CD4-positive, alpha-beta T cell treated with Interleukin-12 subunit alpha and Interleukin-12 subunit beta, for 1 hour (primary cell): ENCODE data around the gene POU4F3.

Experiments
- DNase-seq: peaks from one replicate; pipeline ENCODE4 v3.0.0-alpha.2; 2020

POU4F3 gene

GRCh38 chr5:146340260-146341081, 1.8 kb downstream of the POU4F3 start:
- no peak for DNase-seq

- no peak for DNase-seq
Observed at GRCh38 chr5:146341854-146342253, 3.2 kb downstream of the POU4F3 start.

GRCh38 chr5:146342519-146342881, 3.9 kb downstream of the POU4F3 start:
- no peak for DNase-seq

- no peak for DNase-seq
Observed at GRCh38 chr5:146342882-146343865, 4.5 kb downstream of the POU4F3 start.

- DNase-seq: no peak
Observed at GRCh38 chr5:146344155-146345118, 5.8 kb downstream of the POU4F3 start.

- DNase-seq: no peak
Observed at GRCh38 chr5:146345240-146345577, 6.6 kb downstream of the POU4F3 start.

GRCh38 chr5:146345578-146346366, 7.1 kb downstream of the POU4F3 start:
- DNase-seq: no peak

- DNase-seq: no peak
Observed at GRCh38 chr5:146357126-146357525, 18.5 kb downstream of the POU4F3 start.

GRCh38 chr5:146359836-146360235, 21.2 kb downstream of the POU4F3 start:
- no peak for DNase-seq

GRCh38 chr5:146363161-146363874, 24.7 kb downstream of the POU4F3 start:
- no peak for DNase-seq

- no peak for DNase-seq
Observed at GRCh38 chr5:146365618-146366017, 27.0 kb downstream of the POU4F3 start.

GRCh38 chr5:146366904-146367303, 28.3 kb downstream of the POU4F3 start:
- DNase-seq: no peak

GRCh38 chr5:146368137-146368536, 29.5 kb downstream of the POU4F3 start:
- DNase-seq: no peak

GRCh38 chr5:146369691-146370090, 31.1 kb downstream of the POU4F3 start:
- no peak for DNase-seq

GRCh38 chr5:146376821-146377220, 38.2 kb downstream of the POU4F3 start:
- no peak for DNase-seq

GRCh38 chr5:146378986-146379385, 40.3 kb downstream of the POU4F3 start:
- no peak for DNase-seq

GRCh38 chr5:146380714-146381113, 42.1 kb downstream of the POU4F3 start:
- no peak for DNase-seq

GRCh38 chr5:146388386-146388785, 49.7 kb downstream of the POU4F3 start:
- no peak for DNase-seq

GRCh38 chr5:146390469-146390868, 51.8 kb downstream of the POU4F3 start:
- no peak for DNase-seq
